Stimulated activated CD4-positive, alpha-beta T cell treated with anti-CD3 and anti-CD28 coated beads, Interleukin-15, amount 100 ng/mL, for 48 hours (primary cell): Measurements from ENCODE around the gene MYH15.

Source experiments
- DNase-seq, 2 donors: peaks; one replicate each; pipeline ENCODE4 v3.0.0-alpha.2; 2020; ENCODE audit warnings: low read depth in 2 of 2

The MYH15 gene

GRCh38 chr3:108509871-108510270, 525 bp downstream of the MYH15 start:
- no peak for DNase-seq

DNA sequence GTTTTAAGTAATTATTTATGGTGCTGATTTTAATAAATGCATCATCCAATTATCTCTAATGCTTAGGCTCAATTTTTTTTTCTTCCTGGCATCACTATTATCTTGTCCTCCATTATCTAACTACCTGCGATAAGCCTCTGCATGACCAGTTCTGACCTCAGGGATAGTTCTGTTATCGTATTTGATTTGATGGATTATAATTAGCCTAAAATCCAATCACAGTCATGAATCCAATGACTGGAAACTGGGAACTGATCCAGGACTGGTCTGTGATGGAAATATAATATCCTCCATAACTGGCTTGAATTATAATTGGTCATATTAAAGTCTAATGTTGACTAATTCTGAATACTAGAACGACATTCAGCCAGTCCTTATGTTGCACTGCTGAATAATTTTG, 1.1 kb downstream of the MYH15 start:
- no peak for DNase-seq

DNA sequence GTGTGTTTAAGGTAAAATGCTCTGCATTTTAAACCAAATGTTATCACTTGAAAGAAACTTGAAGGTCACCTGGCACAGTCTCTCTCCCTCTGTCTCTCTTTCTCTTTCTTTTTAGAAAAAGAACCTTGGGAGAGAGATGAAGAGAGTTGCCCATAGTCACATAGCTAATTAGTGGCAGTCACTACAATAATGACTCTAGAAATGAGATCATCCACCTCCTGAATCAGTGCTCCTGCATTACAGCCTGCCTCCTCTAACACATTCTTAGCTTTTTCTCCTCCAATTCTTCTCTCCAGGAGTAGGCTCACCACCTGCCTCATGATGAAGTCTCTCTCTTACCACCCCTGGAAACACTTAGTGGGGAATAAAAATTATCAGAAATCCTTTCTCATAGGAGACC, 2.5 kb downstream of the MYH15 start:
- DNase-seq: no peak

DNA sequence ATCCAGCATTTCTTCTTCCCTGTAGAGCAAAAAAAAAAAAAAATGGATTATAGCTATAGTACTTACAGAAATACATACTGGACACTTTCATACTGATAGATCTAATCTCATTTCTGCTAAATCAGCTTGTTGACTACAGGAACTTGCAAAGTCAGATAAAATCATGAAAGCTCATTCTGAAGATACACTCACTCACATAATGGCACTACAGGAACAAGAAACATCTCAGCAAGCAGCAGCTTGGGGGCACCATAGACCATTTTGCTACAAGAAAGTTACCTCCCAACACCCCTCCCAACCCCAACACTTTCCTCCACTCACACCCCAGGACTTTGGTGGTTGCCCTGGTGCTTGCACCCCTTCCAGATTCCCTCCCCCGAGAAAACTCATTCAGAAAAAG, 4.6 kb downstream of the MYH15 start:
- no peak for DNase-seq

- DNase-seq: no peak
Observed at GRCh38 chr3:108503722-108504121, 6.7 kb downstream of the MYH15 start.

GRCh38 chr3:108501535-108501934, 8.9 kb downstream of the MYH15 start:
- DNase-seq: no peak

DNA sequence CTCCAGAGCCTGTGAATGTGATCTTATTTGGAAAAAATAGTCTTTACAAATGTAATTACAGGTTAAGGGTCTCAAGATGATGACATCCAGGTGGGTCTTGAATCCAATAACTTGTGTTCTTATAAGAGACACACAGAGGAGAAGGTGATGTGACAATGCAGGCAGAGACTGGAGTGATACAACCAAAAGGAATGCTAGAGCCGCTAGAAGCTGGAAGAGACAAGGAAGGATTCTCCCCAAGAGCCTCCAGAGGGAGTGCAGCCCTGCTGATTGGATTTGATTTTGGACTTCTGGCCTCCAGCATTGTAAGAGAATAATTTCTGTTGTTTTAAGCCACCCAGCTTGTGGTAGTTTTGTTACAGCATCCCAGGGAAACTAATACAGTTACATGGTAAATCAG, 9.7 kb downstream of the MYH15 start:
- no peak for DNase-seq

DNA sequence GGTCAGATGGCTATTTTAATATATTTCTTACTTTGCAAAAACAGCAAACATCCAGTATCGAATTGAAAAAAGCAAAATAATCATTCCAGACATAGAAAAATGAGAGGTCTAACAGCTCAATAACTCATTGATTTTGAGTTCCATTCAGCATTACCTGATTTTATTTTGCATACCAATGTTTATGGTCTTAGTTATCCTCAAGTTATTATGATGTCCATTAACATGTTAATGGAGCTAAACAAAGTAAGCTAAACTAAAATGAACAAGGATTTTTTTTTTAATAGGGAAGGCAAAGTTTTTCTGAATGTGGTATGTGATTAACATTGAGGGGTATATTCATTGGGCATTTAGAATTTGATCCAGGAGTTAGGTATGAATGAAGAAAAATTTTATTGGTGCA, 13.1 kb downstream of the MYH15 start:
- no peak for DNase-seq

DNA sequence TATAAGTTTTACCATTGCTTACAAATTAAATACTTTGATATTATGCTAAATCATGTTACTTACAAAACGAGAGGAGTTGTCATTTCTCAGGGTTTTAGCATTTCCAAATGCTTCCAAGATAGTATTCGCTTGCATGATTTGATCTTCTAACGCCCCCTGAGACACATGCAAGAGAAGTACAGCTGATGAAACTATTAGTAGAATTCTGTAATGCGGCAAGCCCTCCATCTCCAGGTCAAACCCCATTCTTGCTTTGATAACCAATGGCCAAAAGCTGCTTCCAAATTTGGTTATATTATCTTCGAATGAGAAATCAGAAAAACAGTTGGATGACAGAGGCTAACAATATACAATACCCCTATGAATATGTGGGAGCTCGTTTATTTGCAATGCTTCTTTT, 14.7 kb downstream of the MYH15 start:
- no peak for DNase-seq

DNA sequence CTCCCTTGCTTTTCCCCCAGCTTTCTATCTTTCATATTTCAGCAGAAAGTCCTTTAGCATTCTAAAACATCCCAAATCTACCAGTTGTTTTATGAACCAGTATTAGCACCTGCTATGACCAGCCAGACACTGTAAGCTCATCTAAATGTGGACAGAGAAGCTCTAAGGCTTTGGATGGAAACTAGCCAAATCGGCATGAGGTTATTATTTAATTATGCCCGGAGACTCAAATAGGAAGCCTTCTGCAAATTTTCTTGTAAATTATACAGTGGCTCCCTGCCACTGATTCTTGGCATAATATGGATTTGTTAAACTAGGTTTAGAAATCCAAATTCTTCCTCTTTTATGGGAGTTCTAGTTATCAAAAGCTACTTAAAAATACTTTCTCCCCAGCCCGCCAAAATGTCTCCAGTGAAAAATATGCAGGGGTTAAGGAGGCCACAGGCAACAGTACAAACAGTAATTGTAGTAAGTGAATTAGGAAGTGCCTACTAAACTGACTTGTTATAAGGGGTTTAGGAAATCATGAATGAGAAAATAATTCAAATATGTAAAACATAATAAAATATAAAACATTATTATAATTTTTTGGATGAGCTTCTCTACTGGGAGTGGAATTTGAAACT, 15.4 kb downstream of the MYH15 start:
- no peak for DNase-seq

DNA sequence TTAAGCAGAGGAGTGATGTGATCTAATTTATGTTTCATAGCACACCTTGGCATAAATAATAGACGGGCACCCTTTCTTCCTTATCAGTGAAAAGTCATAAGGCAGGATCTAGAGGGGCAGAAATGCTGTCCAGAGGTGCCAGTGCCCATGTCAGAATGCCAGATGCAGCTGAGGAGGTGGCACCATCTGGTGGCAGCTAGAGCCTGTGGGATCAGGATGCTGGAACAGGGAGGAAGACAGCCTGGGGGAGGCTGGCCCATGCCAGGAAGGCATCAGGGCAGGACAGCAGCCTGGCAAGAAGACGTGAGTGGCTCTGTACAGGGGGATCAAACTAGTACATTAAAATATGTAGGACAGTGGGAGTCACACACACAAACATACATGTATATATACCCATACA, 16.5 kb downstream of the MYH15 start:
- DNase-seq: no peak

DNA sequence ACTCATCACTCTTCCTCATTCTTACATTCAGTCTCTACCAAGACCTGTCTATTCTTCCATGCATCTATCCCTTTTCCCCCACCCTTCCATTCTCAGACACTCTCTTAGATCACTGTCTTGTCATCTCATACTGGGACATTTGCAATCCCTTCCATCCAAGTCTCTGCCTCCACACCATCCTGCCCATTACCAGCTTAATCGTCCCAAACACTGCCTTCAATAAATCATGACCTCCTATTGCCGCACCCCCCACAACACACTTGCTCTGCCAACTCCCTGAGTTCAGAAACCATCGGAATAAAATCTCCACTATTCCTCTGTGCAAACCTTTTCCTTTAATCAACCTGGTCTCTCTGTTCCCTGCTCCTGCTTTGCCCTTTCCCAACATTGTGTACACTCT, 18.9 kb downstream of the MYH15 start:
- DNase-seq: no peak

DNA sequence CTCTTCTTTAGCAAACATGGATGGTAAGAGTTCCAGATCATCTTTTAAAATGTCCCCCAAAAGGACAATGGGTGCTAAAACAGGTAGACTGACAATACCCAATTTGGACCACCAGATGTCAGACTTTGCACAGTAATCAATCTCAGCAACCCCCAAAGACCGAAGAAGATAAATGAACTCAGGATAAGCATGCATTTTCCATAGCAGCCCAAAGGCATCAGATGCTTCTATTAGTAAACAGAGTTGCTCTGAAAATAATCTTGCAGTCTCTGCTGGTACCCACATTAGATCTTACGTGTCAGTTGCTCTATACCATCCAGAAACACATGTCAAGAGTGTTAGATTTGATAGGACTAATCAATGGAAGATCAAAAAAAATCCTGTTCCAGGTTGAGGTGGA, 20.6 kb downstream of the MYH15 start:
- peak in 1 of 2 donors; percentile 16 for DNase-seq

GRCh38 chr3:108488631-108489030, 21.8 kb downstream of the MYH15 start:
- no peak for DNase-seq

- no peak for DNase-seq
Observed at GRCh38 chr3:108487439-108487838, 23.0 kb downstream of the MYH15 start.

DNA sequence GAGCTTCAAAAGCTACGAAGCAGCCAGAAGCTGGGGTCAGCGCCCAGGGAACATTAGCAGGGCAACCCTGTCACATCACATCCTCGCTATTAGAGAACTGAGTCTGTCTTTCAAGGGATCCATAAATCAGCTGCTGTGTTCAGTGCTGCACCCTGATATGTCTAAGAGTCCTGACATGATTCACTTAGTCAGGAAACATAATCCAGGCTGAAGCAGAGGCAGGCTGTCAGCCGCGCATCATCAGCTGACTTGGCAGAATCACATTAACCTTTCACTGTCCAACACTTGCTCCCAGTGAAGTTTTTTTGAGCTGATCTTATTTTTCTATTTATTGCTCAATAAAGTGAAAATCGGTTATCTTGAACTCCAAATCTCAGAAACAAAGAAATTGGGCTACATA, 23.5 kb downstream of the MYH15 start:
- no peak for DNase-seq

DNA sequence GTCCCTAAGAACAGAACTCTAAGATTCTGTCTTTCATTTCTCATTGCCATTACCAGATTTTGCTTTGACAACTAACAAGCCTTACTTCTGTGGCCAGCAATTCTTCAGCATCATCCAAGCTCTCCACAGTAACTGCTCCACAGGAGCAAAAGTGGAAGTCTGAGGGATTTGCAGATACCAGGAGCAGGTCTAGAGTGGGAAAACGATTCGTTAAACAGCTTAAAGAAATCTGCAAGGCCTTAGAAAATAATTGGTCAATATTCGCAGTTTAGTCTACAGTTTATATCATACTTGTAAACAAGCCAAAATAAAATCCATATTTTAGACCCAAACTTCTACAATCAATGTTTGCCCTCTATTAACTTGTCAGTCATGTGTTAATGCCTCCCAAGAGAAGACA, 24.1 kb downstream of the MYH15 start:
- DNase-seq: no peak

- no peak for DNase-seq
Observed at GRCh38 chr3:108485146-108485545, 25.2 kb downstream of the MYH15 start.

GRCh38 chr3:108479224-108479623, 31.2 kb downstream of the MYH15 start:
- no peak for DNase-seq

DNA sequence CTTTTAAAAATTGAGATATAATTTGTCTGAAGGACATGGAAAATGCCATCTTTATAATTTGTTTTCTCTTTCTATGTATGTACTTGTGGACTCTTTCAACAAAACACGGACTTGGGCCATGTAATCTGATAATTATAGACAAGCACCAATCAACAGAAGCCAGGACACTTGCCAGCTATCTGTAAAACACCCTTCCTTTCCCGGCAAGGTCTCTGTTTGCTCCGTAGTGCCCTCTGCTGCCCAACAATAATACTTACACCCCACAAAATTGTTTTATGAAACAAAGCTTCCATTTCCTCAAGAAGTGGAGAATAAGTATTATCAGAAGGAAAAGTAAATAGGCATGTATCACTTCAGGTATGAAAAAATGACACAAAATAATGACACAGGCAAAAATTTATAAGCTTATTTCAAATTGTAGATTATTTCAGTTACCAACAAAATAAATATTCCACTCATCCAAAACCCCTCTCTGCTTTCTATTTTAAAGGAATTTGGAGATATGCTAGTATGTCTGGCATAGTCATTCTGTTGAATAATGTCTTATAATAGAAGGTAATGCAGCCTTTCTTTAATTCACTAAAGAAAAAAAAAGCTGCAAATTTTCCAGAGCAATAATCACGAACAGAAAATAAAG, 32.8 kb downstream of the MYH15 start:
- peak; percentile 16 to 41 for DNase-seq

DNA sequence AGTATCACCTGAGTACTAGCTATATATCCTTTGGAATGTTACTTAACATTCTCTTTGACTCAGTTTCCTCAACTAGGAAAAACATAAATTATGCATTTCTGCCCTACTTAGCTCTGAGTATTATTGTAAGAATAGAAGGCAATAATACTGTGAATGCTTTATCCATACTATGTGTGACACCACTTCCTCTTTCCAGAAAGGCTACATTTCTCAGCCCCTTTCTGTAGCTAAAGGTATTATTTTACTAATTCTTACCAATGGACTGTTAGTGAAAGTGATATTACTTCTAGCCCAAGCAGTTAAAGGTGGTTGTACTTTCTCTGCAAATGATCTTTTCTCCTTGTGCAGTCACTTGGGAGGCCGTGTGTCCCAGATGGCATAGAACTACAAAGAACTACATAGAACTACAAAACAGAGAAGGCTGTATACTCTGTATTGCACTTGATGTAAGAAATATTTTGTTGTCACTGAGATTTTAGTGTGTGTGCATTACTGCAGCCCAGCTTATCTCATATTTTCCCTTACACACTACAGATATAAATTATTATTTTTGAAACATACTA, 35.1 kb downstream of the MYH15 start:
- no peak for DNase-seq

DNA sequence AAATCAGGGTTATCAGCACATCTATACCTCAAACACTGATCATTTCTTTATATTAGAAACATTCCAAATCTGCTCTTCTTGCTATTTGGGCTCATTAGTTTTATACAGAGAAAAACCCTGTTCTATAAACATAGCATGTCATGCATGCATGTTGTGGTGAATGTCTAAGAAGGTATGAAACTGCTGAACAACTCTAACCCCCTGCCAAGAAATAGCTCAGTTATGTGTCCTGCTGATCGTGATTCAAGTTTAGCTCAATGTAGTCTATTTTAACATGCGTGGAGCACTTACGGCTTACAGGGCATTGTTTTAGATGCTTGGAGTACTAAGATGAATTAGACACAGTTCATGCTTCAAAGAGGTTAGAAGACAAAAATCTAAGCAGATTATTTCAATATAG, 35.8 kb downstream of the MYH15 start:
- no peak for DNase-seq

GRCh38 chr3:108473711-108474110, 36.7 kb downstream of the MYH15 start:
- DNase-seq: no peak
